K562 (cell line): ENCODE data around the gene HGS. TPM values are rescaled to one million over a fixed set of nuclear protein-coding genes. Genes with fewer than 3 reads are reported as not detected.

ENCODE experiments used
- CTCF ChIP-seq, 3 experiments: IDR thresholded peaks in 2 of 3; conservative IDR thresholded peaks in 1 of 3; 2 replicates each; pipeline ENCODE4 v1.5.1; 2011 to 2012; ENCODE audit warnings: low read length in 3 of 3, mild to moderate bottlenecking in 3 of 3, control low read depth in 2 of 3, improper control_type of control experiment in 1 of 3, inconsistent platforms in 1 of 3, low read depth in 1 of 3, mixed read lengths in 1 of 3, moderate library complexity in 1 of 3; ENCODE audit not compliant: insufficient read depth in 2 of 3
- EGR1 ChIP-seq: fragments of 450-650 bp; conservative IDR thresholded peaks from 2 replicates; pipeline ENCODE4 v1.6.1; 2017; ENCODE audit warnings: mild to moderate bottlenecking
- HDGF ChIP-seq: fragments of 450-650 bp; IDR thresholded peaks from 2 replicates; pipeline ENCODE4 v1.6.1; 2016
- NR2C1 ChIP-seq, 2 experiments: fragments of 450-650 bp; IDR thresholded peaks; 2 replicates each; pipeline ENCODE4 v1.6.1; 2017; ENCODE audit warnings: mild to moderate bottlenecking in 2 of 2, antibody characterized with exemption in 1 of 2, inconsistent platforms in 1 of 2, missing compliant biosample characterization in 1 of 2, missing genetic modification characterization in 1 of 2
- POLR2AphosphoS5 ChIP-seq: IDR thresholded peaks from 2 replicates; pipeline ENCODE4 v1.6.1; 2011; ENCODE audit warnings: mild to moderate bottlenecking, low read depth, low read length, moderate library complexity; ENCODE audit not compliant: control insufficient read depth, insufficient read depth
- POLR2G ChIP-seq: fragments of 200-400 bp; formaldehyde crosslinking; IDR thresholded peaks from 2 replicates; pipeline ENCODE4 v1.6.1; 2017; ENCODE audit warnings: low read depth, mild to moderate bottlenecking, antibody characterized with exemption, low read length, moderate library complexity
- REST ChIP-seq, 2 experiments: fragments of 450-650 bp; formaldehyde crosslinking in 1 of 2; IDR thresholded peaks; 2 replicates each; pipeline versions ENCODE4 v1.4.0 to v1.6.1; 2014 to 2020; ENCODE audit warnings: mild to moderate bottlenecking in 2 of 2, borderline replicate concordance in 1 of 2, low read depth in 1 of 2
- SOX6 ChIP-seq: fragments of 450-650 bp; IDR thresholded peaks from 2 replicates; pipeline ENCODE4 v1.6.1; 2014; ENCODE audit warnings: mild to moderate bottlenecking
- YY1 ChIP-seq, 3 experiments: IDR thresholded peaks; 2 replicates each; pipeline ENCODE4 v1.6.1; 2011; ENCODE audit warnings: low read length in 2 of 3, mild to moderate bottlenecking in 2 of 3, moderate library complexity in 2 of 3, borderline replicate concordance in 1 of 3, control low read depth in 1 of 3, low read depth in 1 of 3; ENCODE audit not compliant: insufficient read depth in 3 of 3, insufficient replicate concordance in 2 of 3, control insufficient read depth in 1 of 3, insufficient read length in 1 of 3; ENCODE audit errors: extremely low read depth in 1 of 3
- ZBTB7A ChIP-seq: IDR thresholded peaks from 2 replicates; pipeline ENCODE4 v1.6.1; 2011; ENCODE audit warnings: low read depth, mild to moderate bottlenecking, low read length, moderate library complexity, borderline replicate concordance; ENCODE audit not compliant: control insufficient read depth
- ZNF395 ChIP-seq: fragments of 200-800 bp; sonication (Bioruptor generic); IDR thresholded peaks from 2 replicates; pipeline ENCODE4 v1.6.1; 2017; ENCODE audit warnings: missing genetic modification characterization, missing compliant biosample characterization
- ZNF740 ChIP-seq, 3 experiments: fragments of 200-800 bp in 1 of 3; sonication (Bioruptor generic) in 1 of 3; sonication (generic) in 1 of 3; formaldehyde crosslinking in 1 of 3; IDR thresholded peaks; 2 replicates each; pipeline versions ENCODE4 v1.6.1 to v1.8.0; 2016 to 2022; ENCODE audit warnings: mild to moderate bottlenecking in 2 of 3, missing compliant biosample characterization in 2 of 3, missing genetic modification characterization in 2 of 3, missing genetic modification reagents in 1 of 3
- polyA plus RNA-seq, 8 experiments: library from polyadenylated mRNA; depleted of rRNA in 4 of 8; stranded (reverse) in 5 of 8; unstranded in 3 of 8; fragments of >200 nt; fragmentation: Nextera tagmentation in 2 of 8; fragmentation: Illumina TruSeq in 1 of 8; extraction: Ambion mirVana in 2 of 8; extraction: Trizol in 1 of 8; gene quantifications; 2 replicates each; pipeline versions ENCODE4 v1.2.1 to v1.2.3, GENCODE V29; 2011 to 2014; ENCODE audit warnings: inconsistent platforms in 1 of 8, missing spikeins in 1 of 8
- total RNA-seq, 7 experiments: library from RNA; depleted of rRNA in 6 of 7; stranded (reverse); fragments of >200 nt in 6 of 7; fragmentation: Illumina TruSeq in 2 of 7; extraction: Trizol in 2 of 7; gene quantifications; 2 replicates each; pipeline versions ENCODE4 v1.2.1 to v1.2.3, GENCODE V29; 2011 to 2021; ENCODE audit warnings: low replicate concordance in 1 of 7

Gene HGS
- total and polyA plus RNA-seq, 9 of the 15 experiments (the other 6 are each of a cell fraction or from before 2014, with no cell fraction given) = 3.9 to 176 (median 77.1) TPM

GRCh38 chr17:81667754-81668153 lies 16.1 kb upstream of the HGS start (continued):
- TF ChIP-seq REST (IDR thresholded peaks at IDR 0.05; ENCODE audit: borderline replicate concordance) (peak; percentile 12; the same call in 1 of the 2 replicates), REST (CRISPR knock-in tag; IDR thresholded peaks at IDR 0.05; ENCODE audit: low read depth) (no peak), CTCF (IDR thresholded peaks at IDR 0.05 in 2 of 3, conservative IDR thresholded peaks at IDR 0.05 in 1 of 3; ENCODE audit: insufficient read depth in 2 of 3, low read depth in 1 of 3, low read length in 3 of 3) (peak; percentile 65 to 77 (median 70)), EGR1 (0 out of 2 replicates have a peak, but pooled peaks have one; percentile 18), SOX6 (0 out of 2 replicates have a peak, but pooled peaks have one; percentile 9), ZBTB7A (peak; percentile 75; the same call in 1 of the 2 replicates), ZNF395 (CRISPR knock-in tag) (no peak), YY1 (IDR thresholded peaks at IDR 0.05; ENCODE audit: borderline replicate concordance in 1 of 3, control insufficient read depth in 1 of 3, extremely low read depth in 1 of 3, insufficient read depth in 3 of 3, insufficient read length in 1 of 3, insufficient replicate concordance in 2 of 3, low read depth in 1 of 3, low read length in 2 of 3) (peak in 1 of 3 experiments; percentile 34), HDGF (no peak), NR2C1 (IDR thresholded peaks at IDR 0.05) (no peak), NR2C1 (tag; IDR thresholded peaks at IDR 0.05) (no peak), POLR2G (peak; percentile 34; the same call in 1 of the 2 replicates), ZNF740 (CRISPR knock-in tag; IDR thresholded peaks at IDR 0.05) (peak; percentile 70; the same call in 1 of the 2 replicates), ZNF740 (tag; IDR thresholded peaks at IDR 0.05) (no peak; a peak in 1 of 4 replicates), POLR2AphosphoS5 (no peak)
